Esophagus muscularis mucosa (tissue), 4 donors: ENCODE measurements around the gene ACER3.

ENCODE experiments used
- EP300 ChIP-seq: sonication (generic); formaldehyde crosslinking; IDR thresholded peaks from one replicate; pipeline ENCODE4 v1.6.1; 2017; ENCODE audit warnings: antibody characterized with exemption
- POLR2A ChIP-seq: fragments of 450-650 bp; IDR thresholded peaks from one replicate; pipeline ENCODE4 v1.6.1; 2017; ENCODE audit warnings: antibody characterized with exemption, moderate library complexity, mild to moderate bottlenecking, low read depth
- POLR2AphosphoS5 ChIP-seq, 2 donors: sonication (generic); formaldehyde crosslinking; IDR thresholded peaks; one replicate each; pipeline ENCODE4 v1.6.1; 2017; ENCODE audit warnings: antibody characterized with exemption in 2 of 2
- TF ChIP-seq, protein P1 (sequence below), 3 experiments: fragments of 200-600 bp in 2 of 3; fragments of 450-650 bp in 1 of 3; sonication (generic) in 2 of 3; IDR thresholded peaks; one replicate each; pipeline ENCODE4 v1.5.1; 2017 to 2019; ENCODE audit warnings: antibody characterized with exemption in 3 of 3, mild to moderate bottlenecking in 2 of 3, moderate library complexity in 1 of 3

DNA sequence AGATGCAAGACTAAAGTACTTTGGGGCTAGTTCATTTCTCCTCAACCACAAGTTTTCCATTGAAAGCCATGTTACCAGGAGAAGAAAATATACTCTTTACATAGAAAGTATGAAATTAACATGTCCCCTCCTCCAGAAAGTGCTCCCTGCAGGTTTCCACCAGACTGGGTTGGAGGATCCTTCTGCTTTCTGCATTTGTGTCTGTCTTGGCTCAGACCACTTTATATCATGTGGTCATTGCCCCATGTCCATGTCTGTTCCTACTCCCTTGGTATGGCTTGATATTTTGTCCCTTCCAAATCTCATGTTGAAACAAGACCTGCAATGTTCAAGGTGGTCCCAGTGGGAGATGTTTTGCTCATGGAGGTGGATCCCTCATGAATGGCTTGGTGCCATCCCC lies 28.4 kb upstream of the ACER3 start:
- TF ChIP-seq POLR2AphosphoS5 (IDR thresholded peaks at IDR 0.05) (no peak), POLR2A (no peak), EP300 (no peak)
- TF ChIP-seq, protein P1, sequence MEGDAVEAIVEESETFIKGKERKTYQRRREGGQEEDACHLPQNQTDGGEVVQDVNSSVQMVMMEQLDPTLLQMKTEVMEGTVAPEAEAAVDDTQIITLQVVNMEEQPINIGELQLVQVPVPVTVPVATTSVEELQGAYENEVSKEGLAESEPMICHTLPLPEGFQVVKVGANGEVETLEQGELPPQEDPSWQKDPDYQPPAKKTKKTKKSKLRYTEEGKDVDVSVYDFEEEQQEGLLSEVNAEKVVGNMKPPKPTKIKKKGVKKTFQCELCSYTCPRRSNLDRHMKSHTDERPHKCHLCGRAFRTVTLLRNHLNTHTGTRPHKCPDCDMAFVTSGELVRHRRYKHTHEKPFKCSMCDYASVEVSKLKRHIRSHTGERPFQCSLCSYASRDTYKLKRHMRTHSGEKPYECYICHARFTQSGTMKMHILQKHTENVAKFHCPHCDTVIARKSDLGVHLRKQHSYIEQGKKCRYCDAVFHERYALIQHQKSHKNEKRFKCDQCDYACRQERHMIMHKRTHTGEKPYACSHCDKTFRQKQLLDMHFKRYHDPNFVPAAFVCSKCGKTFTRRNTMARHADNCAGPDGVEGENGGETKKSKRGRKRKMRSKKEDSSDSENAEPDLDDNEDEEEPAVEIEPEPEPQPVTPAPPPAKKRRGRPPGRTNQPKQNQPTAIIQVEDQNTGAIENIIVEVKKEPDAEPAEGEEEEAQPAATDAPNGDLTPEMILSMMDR (IDR thresholded peaks at IDR 0.05), result no peak
